Glomerular visceral epithelial cell (primary cell): Measurements from ENCODE around the gene YIPF3.

Experiments used
- DNase-seq: peaks from one replicate; pipeline ENCODE4 v3.0.0-alpha.2; 2016; ENCODE audit errors: extremely low spot score

YIPF3 gene

GRCh38 chr6:43464337-43464736, 52.4 kb downstream of the YIPF3 start:
- no peak for DNase-seq

- no peak for DNase-seq
Observed at GRCh38 chr6:43461936-43462335, 54.8 kb downstream of the YIPF3 start.
